Mesothelial cell of epicardium (in vitro differentiated cells): Measurements from ENCODE around the gene NFYA. TPM values are rescaled to one million over a fixed set of nuclear protein-coding genes. Genes with fewer than 3 reads are reported as not detected.

ENCODE experiments used
- DNase-seq, 2 experiments: peaks; one replicate each; pipeline ENCODE4 v3.0.0; 2021; ENCODE audit warnings: low spot score in 2 of 2; ENCODE audit not compliant: unreplicated experiment in 2 of 2
- H3K27ac Mint-ChIP-seq: 2 replicates; pipeline ENCODE4 v1.8.0; 2021; ENCODE audit warnings: mixed read lengths
- H3K27me3 Mint-ChIP-seq: 2 replicates; pipeline ENCODE4 v1.8.0; 2021; ENCODE audit warnings: low read depth, mixed read lengths
- H3K36me3 Mint-ChIP-seq: 2 replicates; pipeline ENCODE4 v1.8.0; 2021; ENCODE audit warnings: mixed read lengths
- H3K4me1 Mint-ChIP-seq: 2 replicates; pipeline ENCODE4 v1.8.0; 2021; ENCODE audit warnings: mixed read lengths
- H3K4me3 Mint-ChIP-seq: 2 replicates; pipeline ENCODE4 v1.8.0; 2021; ENCODE audit warnings: mild to moderate bottlenecking, moderate library complexity, mixed read lengths
- H3K9me3 Mint-ChIP-seq: 2 replicates; pipeline ENCODE4 v1.8.0; 2021; ENCODE audit warnings: mixed read lengths
- total RNA-seq: library from RNA; stranded (reverse); gene quantifications from 3 replicates; pipeline ENCODE4 v1.2.1, GENCODE V29; 2021
- TF ChIP-seq, protein P1 (sequence below): fragments of 200-600 bp; sonication (generic); IDR thresholded peaks from one replicate; pipeline ENCODE4 v1.5.0; 2021; ENCODE audit warnings: antibody characterized with exemption; ENCODE audit not compliant: unreplicated experiment

NFYA gene
- total RNA-seq, 1 donor from 2014 or later = 64.2 TPM

DNA sequence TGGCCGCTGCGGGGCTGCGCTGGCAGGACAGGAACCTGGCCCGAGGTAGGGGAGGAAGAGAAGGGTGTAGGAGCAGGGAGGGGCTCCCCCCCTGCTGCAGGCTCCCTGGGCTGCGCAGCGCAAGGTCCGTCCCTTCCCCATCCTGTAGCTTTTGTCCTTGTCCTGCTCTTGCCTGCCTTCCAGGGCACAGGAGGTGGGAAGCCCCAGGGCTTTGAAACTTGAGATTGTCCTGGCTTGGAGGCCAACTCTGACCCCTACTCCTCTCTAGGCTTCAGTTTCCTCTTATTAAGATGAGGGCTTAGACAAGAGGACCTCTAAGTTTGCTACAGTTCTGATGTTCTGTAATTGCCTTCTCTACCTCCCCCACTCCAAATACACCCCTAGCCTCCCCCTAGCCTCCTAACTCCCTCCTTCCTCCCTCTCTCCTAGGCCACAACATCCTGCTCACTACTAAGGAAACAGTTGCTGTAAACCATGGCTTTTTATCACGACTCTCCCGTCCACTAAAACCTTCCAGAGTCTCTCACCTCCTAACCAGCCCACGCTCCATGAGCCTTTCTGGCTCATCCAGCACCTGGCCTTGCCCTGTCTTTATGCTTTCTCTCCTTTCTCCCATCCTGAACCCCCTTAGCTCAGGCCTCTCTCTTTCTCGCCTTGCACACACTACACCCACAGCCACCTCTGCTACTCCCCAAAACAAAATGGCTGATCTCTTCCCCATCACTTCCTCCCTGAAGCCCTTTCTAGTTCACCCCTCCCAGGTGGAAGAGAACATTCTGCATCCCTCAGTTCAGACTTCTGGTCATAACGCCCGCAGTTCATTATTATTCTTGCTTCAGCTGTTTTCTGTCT is 44.0 kb upstream of the NFYA start:
- Mint-ChIP-seq H3K36me3 (peaks cover 3% of the 10 kb centered on the region), H3K4me3 (peak overlapping the region; percentile 76), H3K9me3 (no peaks in the 10 kb centered on the region), H3K27me3 (peaks cover 1% of the 10 kb centered on the region), H3K27ac (peak overlapping the region; percentile 26), H3K4me1 (peaks cover 38% of the 10 kb centered on the region)
- no peak for DNase-seq
- TF ChIP-seq, protein P1, sequence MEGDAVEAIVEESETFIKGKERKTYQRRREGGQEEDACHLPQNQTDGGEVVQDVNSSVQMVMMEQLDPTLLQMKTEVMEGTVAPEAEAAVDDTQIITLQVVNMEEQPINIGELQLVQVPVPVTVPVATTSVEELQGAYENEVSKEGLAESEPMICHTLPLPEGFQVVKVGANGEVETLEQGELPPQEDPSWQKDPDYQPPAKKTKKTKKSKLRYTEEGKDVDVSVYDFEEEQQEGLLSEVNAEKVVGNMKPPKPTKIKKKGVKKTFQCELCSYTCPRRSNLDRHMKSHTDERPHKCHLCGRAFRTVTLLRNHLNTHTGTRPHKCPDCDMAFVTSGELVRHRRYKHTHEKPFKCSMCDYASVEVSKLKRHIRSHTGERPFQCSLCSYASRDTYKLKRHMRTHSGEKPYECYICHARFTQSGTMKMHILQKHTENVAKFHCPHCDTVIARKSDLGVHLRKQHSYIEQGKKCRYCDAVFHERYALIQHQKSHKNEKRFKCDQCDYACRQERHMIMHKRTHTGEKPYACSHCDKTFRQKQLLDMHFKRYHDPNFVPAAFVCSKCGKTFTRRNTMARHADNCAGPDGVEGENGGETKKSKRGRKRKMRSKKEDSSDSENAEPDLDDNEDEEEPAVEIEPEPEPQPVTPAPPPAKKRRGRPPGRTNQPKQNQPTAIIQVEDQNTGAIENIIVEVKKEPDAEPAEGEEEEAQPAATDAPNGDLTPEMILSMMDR = no peak

- H3K27me3 Mint-ChIP-seq = peaks cover 1% of the 10 kb centered on the region
- no peak for DNase-seq
- H3K4me1 Mint-ChIP-seq = peaks cover 18% of the 10 kb centered on the region
- TF ChIP-seq, protein P1 = no peak
- H3K27ac Mint-ChIP-seq = no peak overlapping the region
- no peak overlapping the region for H3K4me3 Mint-ChIP-seq
- no peaks in the 10 kb centered on the region for H3K9me3 Mint-ChIP-seq
- no peaks in the 10 kb centered on the region for H3K36me3 Mint-ChIP-seq
Observed at GRCh38 chr6:41032830-41033229, 39.9 kb upstream of the NFYA start.

DNA sequence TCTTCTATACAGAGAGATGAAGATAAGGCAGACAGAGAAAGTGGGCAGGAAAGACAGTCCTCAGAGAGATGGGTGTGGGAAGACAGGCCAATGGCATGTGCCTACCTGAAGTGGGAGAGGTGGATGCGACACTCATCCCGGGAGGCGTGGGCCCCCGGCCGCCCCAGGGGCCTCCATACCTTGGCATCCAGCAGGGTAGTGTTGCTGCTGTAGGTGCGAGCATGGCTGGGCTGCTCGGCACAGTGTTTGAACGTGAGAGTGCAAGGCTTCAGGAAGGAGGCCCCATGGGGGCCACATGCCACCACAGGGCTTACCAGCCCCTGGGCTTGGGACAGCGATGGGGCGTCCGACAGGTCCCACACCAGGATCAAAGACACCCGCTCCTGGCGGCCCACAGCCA is 39.0 kb upstream of the NFYA start:
- Mint-ChIP-seq H3K9me3 (no peaks in the 10 kb centered on the region), H3K36me3 (no peaks in the 10 kb centered on the region), H3K27me3 (peaks cover 1% of the 10 kb centered on the region), H3K27ac (no peak overlapping the region), H3K4me3 (no peak overlapping the region), H3K4me1 (peaks cover 12% of the 10 kb centered on the region)
- no peak for DNase-seq
- TF ChIP-seq, protein P1 = no peak

- Mint-ChIP-seq H3K9me3 (no peaks in the 10 kb centered on the region), H3K27me3 (peaks cover 1% of the 10 kb centered on the region), H3K4me1 (peaks cover 6% of the 10 kb centered on the region), H3K27ac (no peak overlapping the region), H3K4me3 (no peak overlapping the region), H3K36me3 (no peaks in the 10 kb centered on the region)
- DNase-seq = no peak
- TF ChIP-seq, protein P1 = no peak
Observed at GRCh38 chr6:41036186-41036585, 36.6 kb upstream of the NFYA start.

DNA sequence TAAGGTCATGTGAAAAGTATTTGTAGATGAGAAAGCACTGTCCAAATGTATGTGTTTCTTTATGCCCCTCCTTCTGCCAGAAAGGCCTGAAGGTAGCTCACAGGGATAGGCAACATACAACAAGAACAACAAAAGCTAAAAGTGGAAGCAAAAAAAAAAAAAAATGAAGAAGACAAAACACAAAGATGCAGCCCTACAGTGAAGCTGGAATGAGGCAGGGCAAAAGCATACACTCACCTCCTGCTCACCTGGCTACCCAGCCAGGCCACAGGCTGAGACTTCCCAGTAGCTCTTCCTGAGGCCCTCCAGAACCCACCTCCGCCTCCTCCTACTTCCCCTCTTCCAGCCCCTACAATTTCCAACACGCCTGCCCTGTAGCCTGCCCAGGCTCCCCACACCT is 36.2 kb upstream of the NFYA start:
- peaks cover 1% of the 10 kb centered on the region for H3K27me3 Mint-ChIP-seq
- TF ChIP-seq, protein P1 = no peak
- H3K27ac Mint-ChIP-seq = no peak overlapping the region
- H3K9me3 Mint-ChIP-seq = no peaks in the 10 kb centered on the region
- peaks cover 6% of the 10 kb centered on the region for H3K4me1 Mint-ChIP-seq
- no peak for DNase-seq
- no peak overlapping the region for H3K4me3 Mint-ChIP-seq
- no peaks in the 10 kb centered on the region for H3K36me3 Mint-ChIP-seq
